Gastrocnemius medialis (tissue), 4 donors: ENCODE results near the gene PRDM15.

Experiments used
- CTCF ChIP-seq, 5 experiments: fragments of 450-650 bp in 3 of 5; fragments of 200-600 bp in 2 of 5; sonication (generic) in 2 of 5; IDR thresholded peaks in 4 of 5; conservative IDR thresholded peaks in 1 of 5; 1 replicate in 4 of 5; 2 replicates in 1 of 5; pipeline ENCODE4 v1.5.1; 2016 to 2019; ENCODE audit warnings: antibody characterized with exemption in 5 of 5, mild to moderate bottlenecking in 3 of 5, moderate library complexity in 3 of 5
- POLR2A ChIP-seq, 2 donors: fragments of 450-650 bp; IDR thresholded peaks; one replicate each; pipeline ENCODE4 v1.6.1; 2017; ENCODE audit warnings: antibody characterized with exemption in 2 of 2, mild to moderate bottlenecking in 2 of 2, moderate library complexity in 2 of 2

DNA sequence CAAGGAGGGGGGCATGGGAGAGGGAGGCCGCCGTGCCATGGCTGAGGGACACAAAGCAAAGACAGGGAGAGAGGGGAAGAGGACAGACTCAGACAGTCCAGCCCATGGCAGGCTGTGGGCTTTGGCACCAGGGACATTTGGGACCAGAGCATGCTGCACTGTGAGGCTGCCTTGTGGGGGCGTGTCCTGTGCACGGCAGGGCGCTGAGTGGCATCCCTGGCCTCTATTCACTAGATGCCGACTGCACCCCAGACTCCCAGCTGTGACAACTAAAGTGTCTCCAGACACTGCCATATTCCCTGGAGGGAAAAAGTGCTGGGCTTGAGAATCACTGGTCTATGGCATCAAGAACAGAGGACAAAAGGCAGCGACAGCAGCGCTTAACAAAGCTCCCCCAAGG, 18.6 kb upstream of the PRDM15 start:
- no peak for TF ChIP-seq CTCF (IDR thresholded peaks at IDR 0.05 in 4 of 5, conservative IDR thresholded peaks at IDR 0.05 in 1 of 5)
- TF ChIP-seq POLR2A (IDR thresholded peaks at IDR 0.05) = no peak
